ENCODE data around the gene SUN3. TPM values are rescaled to one million over a fixed set of nuclear protein-coding genes. Genes with fewer than 3 reads are reported as not detected.

Gene SUN3
- total RNA-seq, 1 experiment from 2014 or later: not detected

DNA sequence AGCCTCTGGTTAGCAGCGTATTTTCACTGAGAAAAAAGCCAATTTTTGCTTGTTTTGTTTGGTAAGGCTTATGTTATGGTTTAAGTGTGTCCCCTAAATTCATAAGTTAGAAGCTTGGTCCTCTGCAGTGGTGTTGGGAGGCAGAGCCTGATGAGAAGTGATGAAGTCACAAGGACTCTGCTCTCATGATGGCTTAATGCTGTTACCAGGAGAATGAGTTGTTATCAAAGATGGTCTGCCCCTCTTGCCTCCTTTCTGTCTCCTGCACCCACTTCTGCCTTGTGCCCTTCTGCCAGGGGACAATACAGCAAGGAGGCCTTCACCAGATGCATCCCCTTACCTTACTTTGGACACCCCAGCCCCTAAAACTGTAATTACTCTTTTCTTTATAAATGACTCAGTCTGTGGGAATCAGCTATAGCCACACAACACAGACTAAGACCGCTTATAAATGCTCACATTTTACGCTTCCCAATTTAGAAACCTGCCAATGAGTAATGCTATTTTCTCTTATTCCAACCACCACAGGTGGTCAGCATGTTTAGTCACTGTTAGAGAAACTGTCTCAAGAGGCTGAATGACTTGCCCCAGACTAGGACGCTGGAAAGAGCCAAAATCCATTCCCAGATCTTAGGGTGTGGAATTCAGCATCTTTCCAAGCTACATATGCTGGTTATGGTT, 74.5 kb downstream of the SUN3 start:
- Histone ChIP-seq H3F3A (ENCODE audit: low read length, unreplicated experiment) (no peaks in the 10 kb centered on the region), H3K79me2 (ENCODE audit: low read length) (no peaks in the 10 kb centered on the region), H3K9me2 (replicated peaks; ENCODE audit: low read length) (no peaks in the 10 kb centered on the region), H3K9me3 (ENCODE audit: low read length) (no peaks in the 10 kb centered on the region), H3K4me2 (ENCODE audit: low read length) (no peak overlapping the region), H4K20me1 (ENCODE audit: low read length) (no peaks in the 10 kb centered on the region), H3K4me3 (ENCODE audit: low read length) (no peak overlapping the region), H3K27me3 (ENCODE audit: low read length) (no peaks in the 10 kb centered on the region), H3K36me3 (ENCODE audit: low read depth, low read length) (peaks cover 7% of the 10 kb centered on the region; the same call in 1 of the 2 replicates), H3K27ac (ENCODE audit: low read length) (no peak overlapping the region), H3K9ac (ENCODE audit: low read length) (no peak overlapping the region), H3K4me1 (ENCODE audit: insufficient read depth, low read length) (peaks cover 25% of the 10 kb centered on the region), H2AFZ (ENCODE audit: low read length) (no peak overlapping the region)
- no TSS peak for BruUV-seq (replicated peaks)
- no peak for TF ChIP-seq CTCF (conservative IDR thresholded peaks at IDR 0.05; ENCODE audit: low read depth, low read length)
- no peak for TF ChIP-seq EZH2 (IDR thresholded peaks at IDR 0.05; ENCODE audit: low read length, unreplicated experiment)
- TF ChIP-seq EZH2phosphoT487 (IDR thresholded peaks at IDR 0.05; ENCODE audit: borderline replicate concordance, low read length): no peak
- ATAC-seq: no peak
- DNase-seq: no peak
- intact Hi-C loops (cut with micrococcal nuclease): no loop called here
- CTCF ChIA-PET: no interaction called here
- POLR2A ChIA-PET (ENCODE audit: unreplicated experiment): no interaction called here

DNA sequence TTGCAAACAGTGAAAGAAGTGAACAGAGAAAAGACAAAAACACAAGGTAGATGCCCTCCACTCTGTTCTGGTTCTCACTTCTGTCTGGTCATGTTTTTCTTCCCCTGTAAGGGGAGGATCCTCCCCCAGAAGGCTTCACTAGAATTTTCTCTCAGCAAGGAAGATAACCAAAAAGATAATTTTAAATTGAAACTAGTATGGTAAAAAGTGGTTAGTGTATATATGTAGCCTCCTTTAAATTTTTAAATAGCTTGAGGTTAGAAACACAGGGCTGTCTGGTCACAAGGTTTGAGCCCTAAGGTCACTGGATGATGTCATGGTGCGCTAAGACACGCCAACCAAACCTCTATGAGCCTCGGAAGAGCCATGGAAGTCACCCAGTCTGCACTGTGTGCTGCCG, 75.1 kb downstream of the SUN3 start:
- DNase-seq: no peak
- H3K79me2 ChIP-seq (ENCODE audit: low read length): no peaks in the 10 kb centered on the region
- H3K27ac ChIP-seq (ENCODE audit: low read length): no peak overlapping the region
- no TSS peak for BruUV-seq (replicated peaks)
- H3K4me2 ChIP-seq (ENCODE audit: low read length): no peak overlapping the region
- ATAC-seq: no peak
- no peaks in the 10 kb centered on the region for H3K9me2 ChIP-seq (replicated peaks; ENCODE audit: low read length)
- CTCF ChIA-PET: no interaction called here
- H2AFZ ChIP-seq (ENCODE audit: low read length): no peak overlapping the region
- no peak overlapping the region for H3K4me3 ChIP-seq (ENCODE audit: low read length)
- H4K20me1 ChIP-seq (ENCODE audit: low read length): no peaks in the 10 kb centered on the region
- H3K9ac ChIP-seq (ENCODE audit: low read length): no peak overlapping the region
- peaks cover 7% of the 10 kb centered on the region; the same call in 1 of the 2 replicates for H3K36me3 ChIP-seq (ENCODE audit: low read depth, low read length)
- H3K4me1 ChIP-seq (ENCODE audit: insufficient read depth, low read length): peaks cover 25% of the 10 kb centered on the region
- no peaks in the 10 kb centered on the region for H3K9me3 ChIP-seq (ENCODE audit: low read length)
- intact Hi-C loops (cut with micrococcal nuclease): no loop called here
- TF ChIP-seq CTCF (conservative IDR thresholded peaks at IDR 0.05; ENCODE audit: low read depth, low read length): no peak
- TF ChIP-seq EZH2 (IDR thresholded peaks at IDR 0.05; ENCODE audit: low read length, unreplicated experiment): no peak
- TF ChIP-seq EZH2phosphoT487 (IDR thresholded peaks at IDR 0.05; ENCODE audit: borderline replicate concordance, low read length): no peak
- no peaks in the 10 kb centered on the region for H3F3A ChIP-seq (ENCODE audit: low read length, unreplicated experiment)
- no peaks in the 10 kb centered on the region for H3K27me3 ChIP-seq (ENCODE audit: low read length)
- POLR2A ChIA-PET (ENCODE audit: unreplicated experiment): no interaction called here

- no peak overlapping the region for H3K27ac ChIP-seq (ENCODE audit: low read length)
- no peaks in the 10 kb centered on the region for H4K20me1 ChIP-seq (ENCODE audit: low read length)
- H3F3A ChIP-seq (ENCODE audit: low read length, unreplicated experiment): no peaks in the 10 kb centered on the region
- no peak overlapping the region for H3K4me3 ChIP-seq (ENCODE audit: low read length)
- no peaks in the 10 kb centered on the region for H3K9me3 ChIP-seq (ENCODE audit: low read length)
- no peaks in the 10 kb centered on the region for H3K79me2 ChIP-seq (ENCODE audit: low read length)
- ChIA-PET CTCF (interaction anchor here (0.5 kb wide), 1 partner anchor 48 kb away, joined by 3 read pairs; no protein-coding TSS in a partner anchor), POLR2A (ENCODE audit: unreplicated experiment) (no interaction called here)
- H3K9ac ChIP-seq (ENCODE audit: low read length): no peak overlapping the region
- no peak overlapping the region for H2AFZ ChIP-seq (ENCODE audit: low read length)
- BruUV-seq (replicated peaks): no TSS peak
- TF ChIP-seq EZH2 (IDR thresholded peaks at IDR 0.05; ENCODE audit: low read length, unreplicated experiment) (no peak), CTCF (conservative IDR thresholded peaks at IDR 0.05; ENCODE audit: low read depth, low read length) (no peak), EZH2phosphoT487 (IDR thresholded peaks at IDR 0.05; ENCODE audit: borderline replicate concordance, low read length) (no peak)
- intact Hi-C loops (cut with micrococcal nuclease): no loop called here
- no peaks in the 10 kb centered on the region for H3K9me2 ChIP-seq (replicated peaks; ENCODE audit: low read length)
- peaks cover 7% of the 10 kb centered on the region; the same call in 1 of the 2 replicates for H3K36me3 ChIP-seq (ENCODE audit: low read depth, low read length)
- no peak overlapping the region for H3K4me2 ChIP-seq (ENCODE audit: low read length)
- no peak for DNase-seq
- no peak for ATAC-seq
- no peaks in the 10 kb centered on the region for H3K27me3 ChIP-seq (ENCODE audit: low read length)
- peaks cover 25% of the 10 kb centered on the region for H3K4me1 ChIP-seq (ENCODE audit: insufficient read depth, low read length)
Observed at GRCh38 chr7:47952224-47952623, 76.7 kb downstream of the SUN3 start.
